Stimulated activated CD8-positive, alpha-beta memory T cell treated with anti-CD3 and anti-CD28 coated beads, Interleukin-12 subunit alpha, Interleukin-12 subunit beta, amount 100 ng/mL, for 1 hour (primary cell): Measurements from ENCODE around the gene DRICH1.
"Not testable (repeated sequence)": the region's sequence is repeated elsewhere in the genome, so short reads cannot be mapped to it uniquely, and the experiment has no call there.

Experiments
- DNase-seq: peaks from one replicate; pipeline ENCODE4 v3.0.0-alpha.2; 2020; ENCODE audit warnings: low read depth

Gene DRICH1

GRCh38 chr22:23632178-23632577, at the start of gene DRICH1:
Gene DRICH1 (minus strand): TSS chr22:23632321. CDS start chr22:23632023, 298 bp downstream.
- no peak for DNase-seq

DNA sequence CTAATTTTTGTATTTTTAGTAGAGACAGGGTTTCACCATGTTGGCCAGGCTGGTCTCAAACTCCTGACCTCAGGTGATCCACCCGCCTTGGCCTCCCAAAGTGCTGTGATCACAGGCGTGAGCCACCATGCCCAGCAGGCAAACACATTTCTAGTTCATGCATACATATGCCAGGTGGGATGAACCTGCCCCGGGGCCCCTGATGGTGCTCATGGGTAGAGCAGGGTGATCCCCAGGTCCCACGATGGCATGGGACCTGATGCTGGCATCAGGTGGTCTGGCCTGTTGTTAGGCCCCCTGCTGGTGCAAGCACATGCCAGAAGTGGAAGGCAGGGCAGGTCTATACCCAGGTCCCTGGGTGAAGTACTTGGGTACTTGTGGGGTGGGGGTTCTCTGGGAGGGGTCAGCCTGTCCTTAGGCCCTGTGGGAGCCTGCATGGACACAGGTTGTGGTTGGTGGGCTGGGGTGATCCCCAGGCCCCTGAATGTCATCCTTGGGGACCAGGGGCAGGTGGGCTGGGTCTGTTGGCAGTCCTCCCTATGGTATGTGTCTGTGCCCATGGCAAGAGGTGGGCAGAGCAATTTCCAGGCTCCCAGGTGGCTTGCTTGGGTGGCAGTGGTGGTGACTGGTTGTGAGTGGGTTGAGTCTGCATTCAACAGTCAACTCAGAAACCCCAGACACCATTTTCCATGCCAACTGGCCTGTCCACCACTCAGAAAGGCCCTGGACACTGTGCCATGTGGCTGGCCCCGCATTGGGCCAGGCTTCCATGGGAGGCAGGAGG, 49.1 kb upstream of the DRICH1 start:
- no peak for DNase-seq

GRCh38 chr22:23678133-23678532, 46.0 kb upstream of the DRICH1 start:
- no peak for DNase-seq

- DNase-seq, result no peak
Observed at GRCh38 chr22:23677701-23677995, 45.5 kb upstream of the DRICH1 start.

- not testable (repeated sequence) for DNase-seq
Observed at GRCh38 chr22:23676841-23677700, 45.0 kb upstream of the DRICH1 start.

DNA sequence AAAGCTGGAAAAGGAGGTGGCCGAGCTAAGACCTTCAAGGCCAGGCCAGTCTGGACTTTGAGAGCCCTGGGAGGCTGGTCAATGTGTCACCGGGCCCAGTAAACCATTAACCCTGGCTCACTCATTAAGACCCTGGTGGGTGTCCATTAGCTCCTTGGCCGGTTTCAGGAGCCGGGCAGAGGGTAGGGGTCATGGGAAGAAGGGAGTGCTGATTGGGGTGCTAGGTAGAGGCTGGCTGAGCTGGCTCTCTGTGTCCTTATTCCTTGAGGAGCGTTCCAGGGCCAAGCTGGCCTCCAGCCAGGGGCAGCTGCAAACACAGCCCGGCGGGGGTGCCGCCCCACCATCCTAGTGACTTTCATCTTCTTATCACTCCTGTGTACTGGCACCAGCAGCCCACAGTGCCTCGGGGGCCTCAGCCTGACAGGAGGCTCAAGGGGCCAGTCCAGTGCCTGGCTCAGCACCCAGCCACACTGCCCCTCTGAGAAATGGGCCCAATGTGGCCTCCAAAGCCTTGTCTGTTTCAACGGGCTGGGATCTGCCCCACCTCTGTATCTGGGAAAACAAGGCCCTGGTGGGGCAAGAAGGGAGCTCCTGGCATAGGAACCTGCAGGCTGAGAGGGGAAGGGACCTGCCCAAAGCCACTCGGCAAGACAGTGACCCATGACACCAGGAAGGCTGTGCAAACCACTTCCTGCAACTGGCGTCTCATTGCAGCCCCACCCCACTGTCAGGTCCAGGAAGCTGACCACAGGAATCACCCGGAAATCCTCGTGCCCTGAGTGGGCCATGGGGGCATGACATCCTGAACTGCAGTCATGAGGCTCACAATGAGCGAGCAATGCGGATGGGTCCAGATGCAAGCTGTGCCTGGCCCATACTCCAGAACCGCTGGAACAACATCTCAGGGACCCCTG, 43.6 kb upstream of the DRICH1 start:
- no peak for DNase-seq

GRCh38 chr22:23674886-23675501, 42.9 kb upstream of the DRICH1 start:
- DNase-seq, result not testable (repeated sequence)

- DNase-seq, result no peak
Observed at GRCh38 chr22:23673826-23674690, 41.9 kb upstream of the DRICH1 start.

GRCh38 chr22:23673050-23673620, 41.0 kb upstream of the DRICH1 start:
- DNase-seq, result no peak

GRCh38 chr22:23672307-23673049, 40.4 kb upstream of the DRICH1 start:
- not testable (repeated sequence) for DNase-seq

- not testable (repeated sequence) for DNase-seq
Observed at GRCh38 chr22:23671387-23671786, 39.3 kb upstream of the DRICH1 start.

GRCh38 chr22:23670378-23671295, 38.5 kb upstream of the DRICH1 start:
- no peak for DNase-seq

GRCh38 chr22:23660381-23660780, 28.3 kb upstream of the DRICH1 start:
- DNase-seq, result not testable (repeated sequence)

DNA sequence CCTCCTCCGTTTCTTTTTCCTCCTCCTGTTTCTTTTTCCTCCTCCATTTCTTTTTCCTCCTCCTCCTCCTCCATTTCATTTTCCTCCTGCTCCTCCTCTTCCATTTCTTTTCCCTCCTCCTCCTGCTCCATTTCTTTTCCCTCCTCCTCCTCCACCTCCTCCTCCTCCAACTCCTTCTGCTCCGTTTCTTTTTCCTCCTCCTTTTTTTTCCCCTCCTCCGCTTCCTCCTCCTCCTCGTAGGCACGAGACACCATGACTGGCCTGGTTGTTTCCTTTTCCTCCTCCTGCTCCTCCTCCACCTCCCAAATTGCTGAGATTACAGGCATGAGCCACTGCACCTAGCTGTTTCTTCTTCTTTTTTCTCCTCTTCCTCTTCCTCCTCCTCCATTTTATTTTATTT, 25.6 kb upstream of the DRICH1 start:
- no peak for DNase-seq

DNA sequence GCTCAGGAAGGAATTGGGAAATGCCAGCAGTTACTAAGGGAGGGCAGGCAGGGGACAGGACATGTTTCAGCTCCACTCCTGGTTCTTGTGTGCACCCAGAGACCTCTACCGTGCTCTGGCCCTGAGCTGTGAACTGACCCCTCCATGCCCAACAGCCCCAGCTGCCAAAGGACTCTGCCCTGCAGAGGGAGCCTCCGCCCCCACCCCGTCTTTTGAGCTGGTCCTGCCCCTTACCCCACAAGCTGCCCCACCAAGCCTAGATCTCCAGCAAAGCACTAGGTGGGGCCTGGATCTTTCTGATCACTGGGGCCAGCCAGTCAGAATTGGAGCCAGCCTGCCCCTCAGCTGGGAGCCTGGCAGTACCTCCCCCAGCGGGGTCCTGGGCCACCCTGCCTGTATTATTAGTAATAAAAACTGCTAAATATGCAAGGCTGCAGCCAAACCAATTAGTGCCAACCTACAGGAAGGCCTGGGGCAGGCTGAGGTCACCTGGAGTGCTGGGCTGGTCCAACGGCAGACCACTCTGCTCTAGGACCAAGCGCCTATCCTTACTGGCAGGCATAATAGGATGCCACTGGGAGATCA, 23.9 kb upstream of the DRICH1 start:
- DNase-seq, result no peak

- DNase-seq, result no peak
Observed at GRCh38 chr22:23652711-23653110, 20.6 kb upstream of the DRICH1 start.

DNA sequence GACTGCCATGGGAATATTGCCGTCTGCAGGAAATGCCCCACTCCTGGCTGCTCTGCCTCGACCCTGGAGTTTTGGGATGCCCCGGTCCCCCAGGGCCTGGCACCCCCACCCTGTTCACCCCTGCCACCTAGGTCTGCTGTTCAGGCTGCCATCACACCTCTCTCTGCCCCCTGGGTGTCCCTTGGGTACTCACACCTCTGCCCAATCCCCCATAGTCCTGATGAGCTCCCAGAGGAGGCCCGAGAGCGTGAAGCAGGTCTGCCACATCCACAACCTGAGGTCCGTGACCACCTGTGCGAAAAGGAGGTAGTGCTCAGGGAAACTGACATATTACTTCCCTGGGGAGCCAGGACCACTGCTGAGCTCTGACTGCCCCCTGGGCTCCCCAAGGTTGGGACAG, 20.2 kb upstream of the DRICH1 start:
- DNase-seq, result no peak

DNA sequence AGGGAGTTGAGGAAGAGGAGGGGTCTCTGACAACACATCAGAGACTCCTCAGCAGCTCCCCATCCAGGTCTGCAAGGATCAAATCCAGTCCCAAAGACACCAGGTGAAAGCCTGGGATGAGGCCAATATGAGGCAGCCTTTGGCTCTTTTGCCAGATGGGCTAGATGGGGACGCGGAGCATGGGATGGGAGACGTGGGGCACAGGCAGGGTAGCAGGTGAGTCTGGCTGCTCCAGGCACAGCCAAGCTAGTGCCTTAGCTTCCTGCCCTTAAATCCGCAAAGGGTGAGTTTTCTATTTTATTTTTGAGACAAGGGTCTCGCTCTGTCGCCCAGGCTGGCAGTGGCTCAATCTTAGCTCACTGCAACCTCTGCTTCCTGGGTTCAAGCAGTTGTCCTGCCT, 19.6 kb upstream of the DRICH1 start:
- DNase-seq, result no peak
